ENCODE data around the gene RNASEH2B.
A peak's percentile ranks its signal among the peaks of the same experiment; 100 is the strongest.

Gene RNASEH2B

GRCh38 chr13:50908371-50908770 is 1.2 kb upstream of the RNASEH2B start:
- no peak for DNase-seq

GRCh38 chr13:50910485-50910805 is 854 bp downstream of the RNASEH2B start:
- no peak for DNase-seq

GRCh38 chr13:50911081-50911631 is 1.6 kb downstream of the RNASEH2B start:
- DNase-seq: no peak

- peak; percentile 18 for DNase-seq
Observed at GRCh38 chr13:50911937-50912795, 2.6 kb downstream of the RNASEH2B start.

- no peak for DNase-seq
Observed at GRCh38 chr13:50912851-50913250, 3.3 kb downstream of the RNASEH2B start.

GRCh38 chr13:50914176-50914700 is 4.6 kb downstream of the RNASEH2B start:
- no peak for DNase-seq

- DNase-seq: no peak
Observed at GRCh38 chr13:50914848-50915247, 5.3 kb downstream of the RNASEH2B start.

- no peak for DNase-seq
Observed at GRCh38 chr13:50915565-50915964, 6.0 kb downstream of the RNASEH2B start.

GRCh38 chr13:50916701-50917184 is 7.2 kb downstream of the RNASEH2B start:
- no peak for DNase-seq

- no peak for DNase-seq
Observed at GRCh38 chr13:50917572-50917971, 8.0 kb downstream of the RNASEH2B start.

- DNase-seq: no peak
Observed at GRCh38 chr13:50918567-50918966, 9.0 kb downstream of the RNASEH2B start.

GRCh38 chr13:50919277-50919676 is 9.7 kb downstream of the RNASEH2B start:
- DNase-seq: no peak

- DNase-seq: no peak
Observed at GRCh38 chr13:50921706-50922105, 12.1 kb downstream of the RNASEH2B start.

- no peak for DNase-seq
Observed at GRCh38 chr13:50923272-50923671, 13.7 kb downstream of the RNASEH2B start.

GRCh38 chr13:50924025-50924424 is 14.4 kb downstream of the RNASEH2B start:
- no peak for DNase-seq

GRCh38 chr13:50927701-50928100 is 18.1 kb downstream of the RNASEH2B start:
- no peak for DNase-seq

- no peak for DNase-seq
Observed at GRCh38 chr13:50928102-50928501, 18.5 kb downstream of the RNASEH2B start.

GRCh38 chr13:50928659-50929462 is 19.3 kb downstream of the RNASEH2B start:
- DNase-seq: no peak

GRCh38 chr13:50932091-50932490 is 22.5 kb downstream of the RNASEH2B start:
- DNase-seq: no peak

GRCh38 chr13:50934735-50935435 is 25.3 kb downstream of the RNASEH2B start:
- no peak for DNase-seq

GRCh38 chr13:50936679-50937078 is 27.1 kb downstream of the RNASEH2B start:
- DNase-seq: no peak

- DNase-seq: no peak
Observed at GRCh38 chr13:50940509-50940908, 30.9 kb downstream of the RNASEH2B start.

- DNase-seq: no peak
Observed at GRCh38 chr13:50941146-50941545, 31.6 kb downstream of the RNASEH2B start.
